NCI-H2107 treated with DMSO at 0.1 percent for 48 hours (cell line): ENCODE measurements around the gene FLYWCH2.
"Not testable (repeated sequence)": the region's sequence is repeated elsewhere in the genome, so short reads cannot be mapped to it uniquely, and the experiment has no call there.

Experiments used
- DNase-seq: peaks from one replicate; lab custom pipeline; 2025; ENCODE audit not compliant: unreplicated experiment; lab: John Stamatoyannopoulos, UW

FLYWCH2 gene

DNA sequence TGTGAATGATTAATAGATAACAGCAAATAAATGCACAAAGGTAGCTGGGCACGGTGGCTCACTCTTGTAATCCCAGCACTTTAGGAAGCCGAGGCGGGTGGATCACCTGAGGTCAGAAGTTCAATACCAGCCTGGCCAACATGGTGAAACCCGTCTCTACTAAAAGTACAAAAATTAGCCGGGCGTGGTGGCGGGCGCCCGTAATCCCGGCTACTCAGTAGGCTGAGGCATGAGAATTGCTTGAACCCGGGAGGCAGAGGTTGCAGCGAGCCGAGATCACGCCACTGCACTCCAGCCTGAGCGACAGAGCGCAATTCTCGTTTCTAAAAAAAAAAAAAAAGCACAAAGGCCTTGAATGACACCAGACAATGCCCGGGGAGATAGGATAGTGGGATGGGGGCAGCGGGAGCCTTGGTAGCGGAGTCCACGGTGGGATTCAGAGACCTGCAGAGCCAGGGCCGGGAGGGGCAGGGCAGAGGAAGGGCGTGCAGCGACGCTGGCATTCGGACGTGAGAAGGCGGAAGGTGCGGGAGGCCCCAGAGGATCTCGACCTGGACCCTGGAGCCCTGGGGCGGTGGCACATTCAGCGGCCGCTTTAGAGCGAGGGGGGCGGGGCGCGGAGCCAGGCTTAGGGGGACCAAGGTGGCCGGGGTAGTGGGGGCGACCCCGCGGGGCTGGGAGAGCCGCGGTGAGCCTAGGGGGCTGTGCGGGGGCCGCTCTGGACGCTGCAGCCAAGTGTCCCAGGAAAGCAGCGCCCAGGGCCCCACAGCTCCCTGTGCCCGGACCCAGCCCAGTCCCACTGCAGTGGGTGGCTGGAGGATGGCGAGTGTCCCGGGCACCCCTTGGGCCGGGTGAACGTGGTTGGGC, 999 bp upstream of the FLYWCH2 start:
- no peak for DNase-seq

DNA sequence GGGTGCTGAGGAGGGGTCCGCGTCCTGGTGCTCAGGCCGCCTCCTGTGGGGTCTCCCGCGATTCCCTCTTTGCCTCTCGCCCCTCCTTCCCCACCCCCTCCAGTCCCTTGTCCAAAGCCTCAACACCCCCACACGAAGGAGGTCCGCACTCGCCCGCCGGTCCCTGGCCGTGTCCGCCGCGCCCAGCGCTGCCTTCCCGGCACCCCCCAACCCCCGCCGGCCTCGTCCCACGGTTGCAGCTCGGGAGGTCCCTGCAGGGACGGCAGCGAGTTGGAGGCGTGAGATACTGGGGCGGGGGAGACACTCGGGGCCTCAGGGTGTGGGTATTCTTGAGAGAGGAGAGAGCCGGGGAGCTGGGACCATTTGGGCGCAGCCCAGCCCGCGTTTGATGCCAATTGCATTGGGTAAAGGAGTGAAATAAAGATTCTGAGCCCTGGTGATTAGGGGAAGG, 468 bp downstream of the FLYWCH2 start:
- no peak for DNase-seq

DNA sequence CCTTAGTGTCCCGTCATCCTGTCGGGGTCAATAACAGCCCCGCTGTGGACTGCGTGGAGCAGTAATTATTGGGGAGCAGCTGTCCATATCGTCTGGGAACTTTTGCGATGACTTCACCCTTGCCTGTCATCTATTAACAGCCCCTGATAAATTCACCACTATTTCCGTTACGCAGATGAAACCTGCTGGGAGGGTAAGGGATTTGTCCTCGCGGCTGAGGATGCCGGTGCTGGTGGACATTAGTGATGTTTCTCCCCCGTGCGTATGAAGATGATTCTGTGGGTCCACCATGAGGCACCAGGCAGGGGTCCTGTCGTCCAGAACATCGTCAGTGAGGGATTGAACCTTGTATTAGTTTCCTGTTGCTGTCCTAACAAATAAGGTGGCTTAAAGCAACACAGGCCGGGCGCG, 1.0 kb downstream of the FLYWCH2 start:
- no peak for DNase-seq

DNA sequence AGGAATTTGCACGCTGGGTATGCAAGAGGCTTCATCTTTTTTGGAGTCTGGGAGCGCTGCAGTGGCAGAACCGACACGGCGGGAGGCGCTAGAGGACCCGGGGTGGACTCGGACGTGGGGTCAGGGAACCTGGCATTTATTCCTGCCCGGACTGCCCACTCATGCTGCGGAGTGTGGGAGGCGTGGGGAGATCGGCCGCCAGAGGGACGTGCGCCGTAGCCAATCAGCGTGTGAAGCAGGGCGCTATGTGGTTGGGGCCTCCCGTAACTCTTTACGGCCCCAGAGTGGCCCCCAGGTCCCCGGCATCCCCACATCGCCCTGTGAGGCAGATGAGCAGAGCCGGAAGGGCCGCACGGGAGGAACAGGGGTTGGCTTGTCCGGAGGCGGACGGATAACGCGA, 11.2 kb downstream of the FLYWCH2 start:
- no peak for DNase-seq

DNA sequence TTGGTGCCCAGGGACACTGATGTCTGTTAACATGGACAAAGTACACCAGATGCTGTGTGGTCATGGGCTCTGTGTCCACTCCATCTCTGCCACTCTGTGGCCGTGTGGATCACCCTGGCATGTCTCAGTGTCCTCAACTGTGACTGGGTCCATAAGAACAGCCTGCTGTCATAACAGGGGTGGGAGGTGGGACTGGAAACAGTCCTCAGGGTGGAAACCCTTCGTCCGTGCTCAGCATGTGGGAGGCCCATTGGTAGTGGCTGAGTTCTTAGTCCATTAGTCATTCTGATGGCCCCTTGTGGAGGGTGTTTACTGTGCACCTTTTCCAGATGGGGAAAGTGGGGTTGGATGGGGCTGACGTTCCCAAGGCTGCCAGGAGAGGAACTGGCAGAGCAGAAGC, 12.8 kb downstream of the FLYWCH2 start:
- no peak for DNase-seq

DNA sequence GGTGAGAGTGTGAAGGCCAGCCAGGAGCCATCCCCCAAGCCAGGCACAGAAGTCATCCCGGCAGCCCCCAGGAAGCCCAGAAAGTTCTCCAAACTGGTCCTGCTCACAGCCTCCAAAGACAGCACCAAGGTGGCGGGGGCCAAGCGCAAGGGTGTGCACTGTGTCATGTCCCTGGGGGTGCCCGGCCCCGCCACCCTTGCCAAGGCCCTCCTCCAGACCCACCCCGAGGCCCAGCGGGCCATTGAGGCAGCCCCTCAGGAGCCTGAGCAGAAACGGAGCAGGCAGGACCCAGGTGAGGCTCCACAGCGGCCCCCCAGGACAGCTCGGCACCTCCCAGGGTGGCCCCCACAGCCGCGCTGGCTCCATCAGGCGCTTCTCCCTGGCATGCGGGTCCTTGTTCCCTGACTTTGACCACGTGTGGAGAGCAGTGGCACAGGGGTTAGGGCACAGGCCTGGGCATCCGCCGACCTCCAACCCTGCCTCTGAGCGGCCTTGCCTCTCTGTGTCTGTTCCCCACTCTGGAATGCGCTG, 13.5 kb downstream of the FLYWCH2 start:
- no peak for DNase-seq

DNA sequence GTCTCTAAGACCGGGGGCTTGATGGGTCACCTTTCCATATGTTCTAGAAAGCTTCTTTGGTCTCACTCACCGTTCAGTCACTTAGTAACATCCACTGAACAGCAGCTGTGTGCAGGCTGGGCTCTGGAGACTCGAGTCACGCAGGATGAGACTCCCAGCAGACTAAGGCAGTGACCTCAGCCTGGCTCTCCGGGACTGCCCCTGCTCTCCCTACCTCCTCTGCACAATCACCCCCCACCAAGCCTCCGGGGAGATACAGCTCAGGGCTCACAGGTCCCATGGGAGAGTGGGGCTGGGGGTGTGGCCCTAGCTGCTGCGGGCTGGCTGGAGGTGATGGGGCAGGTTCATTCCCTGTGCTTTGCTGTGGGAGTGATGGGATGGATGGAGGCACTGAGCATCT, 14.1 kb downstream of the FLYWCH2 start:
- DNase-seq = peak; percentile 25

DNA sequence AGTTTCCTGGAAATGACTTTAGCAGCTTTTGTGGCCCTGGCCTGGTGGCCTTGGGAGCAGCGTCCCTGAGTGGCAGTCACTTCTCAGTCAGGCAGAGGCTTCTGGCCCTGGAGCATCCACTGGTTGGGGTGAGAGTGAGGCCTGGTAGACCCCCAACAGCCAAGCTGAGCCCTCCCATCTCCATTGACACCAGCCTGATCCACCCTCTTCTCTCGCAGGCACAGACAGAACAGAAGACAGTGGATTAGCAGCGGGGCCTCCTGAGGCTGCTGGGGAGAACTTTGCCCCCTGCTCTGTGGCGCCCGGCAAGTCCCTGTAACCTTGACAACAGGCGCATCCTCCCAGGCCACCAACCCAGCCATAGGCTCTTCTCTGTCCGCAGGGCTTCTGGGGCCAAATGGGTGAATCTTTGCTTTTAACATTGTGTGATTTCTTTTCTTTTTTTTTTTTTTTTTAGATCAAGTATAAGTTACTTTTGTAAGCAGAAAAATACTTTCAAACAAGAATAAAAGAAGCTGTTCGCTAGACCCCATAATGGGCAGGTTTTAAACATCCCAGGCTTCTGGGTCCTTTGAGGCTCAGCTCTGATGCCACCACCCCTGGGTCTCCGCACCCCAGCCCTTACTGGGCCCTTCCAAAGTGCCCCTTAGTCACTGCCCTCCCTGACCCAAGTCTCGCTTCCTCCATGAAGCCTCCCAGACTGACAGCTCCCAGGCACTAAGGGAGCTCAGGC, 16.0 kb downstream of the FLYWCH2 start:
- no peak for DNase-seq

DNA sequence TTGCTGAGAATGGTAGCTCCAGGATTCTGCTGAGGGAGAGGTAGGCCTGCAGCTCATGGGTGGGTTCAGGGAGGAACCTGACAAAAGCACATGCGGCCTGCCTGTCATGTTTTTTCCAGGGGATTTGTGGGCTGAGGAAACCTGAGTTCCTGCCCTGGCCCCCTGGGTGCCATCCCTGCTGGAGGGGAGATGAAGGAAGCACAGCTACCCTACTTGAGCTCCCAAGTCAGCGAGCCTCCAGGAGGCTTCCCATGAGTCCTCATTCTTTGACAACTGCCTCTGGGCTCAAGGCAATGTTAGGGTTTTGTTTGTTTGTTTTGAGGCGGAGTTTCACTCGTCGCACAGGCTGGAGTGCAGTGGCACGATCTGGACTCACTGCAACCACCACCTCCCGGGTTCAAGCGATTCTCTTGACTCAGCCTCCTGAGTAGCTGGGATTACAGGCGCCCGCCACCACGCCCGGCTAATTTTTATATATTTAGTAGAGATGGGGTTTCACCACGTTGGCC, 16.6 kb downstream of the FLYWCH2 start:
- DNase-seq = no peak

DNA sequence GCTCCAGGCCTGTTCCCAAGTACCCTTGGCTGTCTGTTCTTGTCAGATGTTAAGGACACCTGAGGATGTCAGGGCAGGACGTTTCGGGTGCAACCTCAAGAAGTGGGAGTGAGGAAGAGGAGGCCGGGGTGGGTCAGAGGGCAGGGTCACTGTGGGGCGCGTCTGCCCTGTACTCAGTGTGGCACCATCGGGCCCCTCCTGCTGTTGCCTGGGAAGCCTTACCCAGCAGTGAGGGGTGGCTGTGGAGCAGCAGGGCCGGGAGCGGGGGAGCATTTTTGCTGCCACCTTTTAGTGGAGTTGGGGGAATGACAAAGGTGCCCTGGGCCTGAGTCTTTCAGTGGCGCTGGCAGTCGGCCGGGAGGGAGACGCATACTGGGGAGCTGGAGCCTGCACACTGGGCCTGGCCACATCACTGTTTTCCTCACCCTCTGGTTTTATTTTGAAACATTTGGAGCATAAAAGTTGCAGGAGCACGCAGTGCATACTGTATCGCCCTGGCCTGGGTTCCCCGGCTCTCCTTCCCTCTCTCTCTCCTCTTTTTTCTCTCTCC, 17.6 kb downstream of the FLYWCH2 start:
- DNase-seq = no peak

DNA sequence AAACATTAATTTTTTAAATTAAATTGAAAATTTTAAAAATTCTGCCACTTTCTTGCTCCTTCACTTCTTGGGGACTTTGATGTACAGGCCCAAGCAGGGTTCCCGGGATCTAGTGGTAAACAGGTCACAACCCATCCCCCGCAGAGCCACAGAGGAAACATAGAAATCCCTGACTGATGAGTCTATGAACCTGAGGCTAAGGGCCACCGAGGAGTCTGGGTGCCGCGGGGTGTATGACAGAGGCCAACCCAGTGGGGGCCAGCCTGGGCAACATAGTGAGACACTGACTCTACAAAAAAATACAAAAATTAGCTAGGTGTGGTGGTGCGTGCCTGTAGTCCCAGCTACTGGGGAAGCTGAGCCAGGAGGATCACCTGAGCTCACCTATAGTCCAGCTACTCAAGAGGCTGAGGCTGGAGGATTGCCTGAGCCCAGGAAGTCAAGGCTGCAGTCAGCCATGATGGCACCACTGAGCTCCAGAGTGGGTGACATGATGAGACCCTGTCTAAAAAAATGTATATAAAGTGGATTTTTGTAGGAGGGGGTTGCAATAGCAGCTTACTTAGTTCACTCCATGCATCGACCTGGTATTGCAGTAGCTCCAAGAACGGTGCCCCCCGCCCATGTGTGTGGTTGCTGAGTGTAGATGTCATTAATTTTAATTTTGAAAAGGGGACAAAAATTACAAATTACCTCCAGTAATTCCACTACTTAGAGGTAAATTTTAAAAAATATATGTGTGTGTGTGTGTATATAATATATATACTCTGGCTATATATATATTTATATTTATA, 19.5 kb downstream of the FLYWCH2 start:
- DNase-seq = no peak

DNA sequence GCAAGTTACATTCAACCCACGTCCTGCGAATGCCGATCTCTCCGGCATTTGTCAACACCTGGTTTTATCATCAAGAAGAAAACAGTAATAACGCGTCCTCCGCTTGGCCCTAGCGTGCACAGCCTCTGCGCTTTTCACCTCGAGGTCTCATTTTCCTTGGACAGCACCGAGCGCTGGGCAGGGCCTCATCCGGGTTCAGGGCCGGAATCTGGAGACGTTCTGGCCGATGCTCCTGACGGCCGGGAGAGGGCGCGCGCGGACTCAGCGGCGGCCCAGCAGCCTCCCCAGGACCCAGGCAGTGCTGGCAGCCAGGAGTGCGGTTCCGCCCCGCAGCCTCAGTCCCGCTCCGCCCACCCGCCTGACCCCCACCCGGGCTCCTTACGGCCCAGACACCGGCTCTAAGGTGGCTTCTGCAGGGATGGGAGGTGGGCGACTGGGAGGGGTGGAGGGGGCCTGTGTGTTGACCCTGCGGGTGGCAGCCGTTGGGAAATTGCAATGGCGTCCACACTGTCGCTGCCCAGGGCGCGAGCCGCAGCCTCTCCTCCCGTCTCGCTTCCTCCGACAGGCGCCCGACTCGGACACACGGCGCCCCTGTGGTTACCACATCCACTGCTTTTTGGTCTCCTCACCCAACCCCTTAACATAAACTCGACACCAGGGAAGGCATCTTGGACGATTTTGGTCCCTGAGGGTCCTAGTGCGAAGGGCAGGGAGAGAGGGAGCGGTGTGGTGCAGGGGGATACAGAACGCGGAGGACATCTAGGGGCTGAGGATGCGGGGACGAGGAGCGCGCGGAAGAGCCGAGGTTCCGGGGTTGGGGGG, 21.3 kb downstream of the FLYWCH2 start:
- peak; percentile 77 for DNase-seq

DNA sequence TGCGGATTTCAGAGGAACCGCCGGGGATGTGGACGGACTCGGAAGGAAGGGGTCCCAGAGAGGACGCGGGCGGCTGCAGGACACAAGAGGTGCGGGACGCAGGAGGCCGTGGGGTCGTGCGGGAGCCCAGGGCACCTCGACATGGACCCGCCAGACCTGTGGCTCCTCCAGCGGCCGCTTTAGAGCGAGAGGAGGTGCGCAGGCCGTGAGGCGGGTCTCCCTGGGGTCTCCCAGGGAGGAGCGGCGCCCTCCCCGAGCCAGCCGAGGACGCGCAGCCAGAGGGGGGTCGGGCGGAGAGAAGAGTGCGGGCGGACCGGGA, 21.9 kb downstream of the FLYWCH2 start:
- no peak for DNase-seq

DNA sequence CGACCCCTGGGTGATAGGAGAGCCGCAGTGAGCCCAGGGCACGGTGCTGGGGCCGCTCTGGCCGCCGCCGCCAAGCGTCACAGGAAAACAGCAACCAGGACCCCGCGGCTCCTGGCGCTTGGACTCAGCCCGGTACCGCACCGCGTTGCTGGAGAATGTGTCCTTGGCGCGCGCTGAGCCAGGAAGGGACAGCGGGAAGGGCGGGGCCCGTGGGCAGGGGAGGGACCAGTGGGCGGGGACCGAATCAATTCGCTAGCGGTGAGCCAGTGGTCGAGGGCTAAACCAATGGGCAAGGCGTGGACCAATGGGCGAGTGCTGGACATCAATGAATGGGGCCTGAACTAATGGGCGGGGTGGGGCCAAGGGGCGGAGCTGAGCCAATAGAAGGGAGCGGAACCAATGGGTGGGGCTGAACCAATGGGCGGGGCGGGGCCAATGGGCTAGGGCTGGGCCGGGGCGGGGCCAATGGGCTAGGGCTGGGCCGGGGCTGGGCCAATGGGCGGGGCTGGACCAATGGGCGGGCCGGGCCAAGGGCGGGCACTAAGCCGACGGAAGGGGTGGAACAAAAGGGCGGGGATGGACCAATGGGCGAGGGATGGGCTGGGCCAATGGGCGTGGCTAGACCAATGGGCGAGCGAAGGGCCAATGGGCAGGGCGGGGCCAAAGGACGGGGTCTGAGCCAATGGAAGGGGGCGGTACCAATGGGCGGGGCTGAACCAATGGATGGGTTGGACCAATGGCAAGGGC, 22.4 kb downstream of the FLYWCH2 start:
- DNase-seq = peak; percentile 93

DNA sequence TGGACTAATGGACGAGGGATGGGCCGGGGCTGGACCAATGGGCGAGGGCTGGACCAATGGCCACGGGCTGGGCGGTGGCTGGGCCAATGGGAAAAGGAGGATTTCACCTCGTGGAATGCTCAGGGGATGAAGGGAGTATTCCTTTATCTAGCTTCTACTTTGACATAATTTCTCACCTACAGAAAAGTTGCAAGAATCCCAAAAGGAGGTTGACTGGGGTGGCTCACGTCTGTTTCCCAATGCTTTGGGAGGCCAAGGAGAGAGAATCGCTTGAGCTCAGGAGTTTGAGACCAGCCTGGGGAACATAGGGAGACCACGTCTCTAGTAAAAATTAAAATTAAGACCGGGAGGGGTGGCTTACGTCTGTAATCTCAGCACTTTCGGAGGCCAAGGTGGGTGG, 23.0 kb downstream of the FLYWCH2 start:
- DNase-seq = no peak

DNA sequence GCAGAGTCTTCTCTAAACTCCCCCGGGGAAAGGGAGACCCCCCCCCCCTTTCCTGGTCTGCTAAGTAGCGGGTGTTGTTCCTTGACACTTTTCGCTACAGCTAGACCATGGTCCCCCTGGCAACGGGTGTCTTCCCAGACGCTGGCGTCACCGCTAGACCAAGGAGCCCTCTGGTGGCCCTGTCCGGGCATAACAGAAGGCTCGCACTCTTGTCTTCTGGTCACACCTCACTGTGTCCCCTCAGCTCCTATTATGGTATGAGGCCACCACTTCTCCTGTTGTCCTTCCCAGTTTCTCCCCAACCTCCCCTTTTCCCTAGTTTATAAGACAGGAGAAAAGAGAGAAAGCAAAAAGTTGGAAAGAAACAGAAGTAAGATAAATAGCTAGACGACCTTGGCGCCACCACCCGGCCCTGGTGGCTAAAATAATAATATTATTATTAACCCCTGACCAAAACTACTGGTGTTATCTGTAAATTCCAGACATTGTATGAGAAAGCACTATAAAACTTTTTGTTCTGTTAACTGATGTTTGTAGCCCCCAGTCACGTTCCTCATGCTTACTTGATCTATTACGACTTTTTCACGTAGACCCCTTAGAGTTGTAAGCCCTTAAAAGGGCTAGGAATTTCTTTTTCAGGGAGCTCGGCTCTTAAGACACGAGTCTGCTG, 24.2 kb downstream of the FLYWCH2 start:
- DNase-seq = not testable (repeated sequence)

DNA sequence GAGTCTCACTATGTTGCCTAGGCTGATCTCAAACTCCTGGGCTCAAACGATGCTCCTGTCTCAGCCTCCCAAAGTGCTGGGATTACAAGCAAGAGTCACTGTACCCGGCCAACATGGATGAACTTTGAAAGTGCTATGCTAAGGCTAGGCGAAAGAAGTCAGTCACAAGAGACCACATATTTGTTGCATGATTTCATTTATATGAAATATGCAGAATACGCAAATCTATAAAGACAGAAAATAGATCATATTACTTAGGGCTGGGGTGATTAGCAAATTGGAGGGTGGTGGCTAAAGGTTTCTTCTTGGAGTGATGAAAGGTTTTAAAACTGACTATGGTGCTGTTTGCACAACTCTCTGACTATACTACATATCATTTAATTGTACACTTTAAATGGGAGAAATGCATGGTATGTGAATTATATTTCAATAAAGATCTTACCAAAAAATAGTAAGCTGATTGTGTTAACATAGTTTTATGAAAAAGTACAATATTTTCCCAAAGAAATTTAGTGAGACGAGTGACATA, 27.5 kb downstream of the FLYWCH2 start:
- DNase-seq = no peak

DNA sequence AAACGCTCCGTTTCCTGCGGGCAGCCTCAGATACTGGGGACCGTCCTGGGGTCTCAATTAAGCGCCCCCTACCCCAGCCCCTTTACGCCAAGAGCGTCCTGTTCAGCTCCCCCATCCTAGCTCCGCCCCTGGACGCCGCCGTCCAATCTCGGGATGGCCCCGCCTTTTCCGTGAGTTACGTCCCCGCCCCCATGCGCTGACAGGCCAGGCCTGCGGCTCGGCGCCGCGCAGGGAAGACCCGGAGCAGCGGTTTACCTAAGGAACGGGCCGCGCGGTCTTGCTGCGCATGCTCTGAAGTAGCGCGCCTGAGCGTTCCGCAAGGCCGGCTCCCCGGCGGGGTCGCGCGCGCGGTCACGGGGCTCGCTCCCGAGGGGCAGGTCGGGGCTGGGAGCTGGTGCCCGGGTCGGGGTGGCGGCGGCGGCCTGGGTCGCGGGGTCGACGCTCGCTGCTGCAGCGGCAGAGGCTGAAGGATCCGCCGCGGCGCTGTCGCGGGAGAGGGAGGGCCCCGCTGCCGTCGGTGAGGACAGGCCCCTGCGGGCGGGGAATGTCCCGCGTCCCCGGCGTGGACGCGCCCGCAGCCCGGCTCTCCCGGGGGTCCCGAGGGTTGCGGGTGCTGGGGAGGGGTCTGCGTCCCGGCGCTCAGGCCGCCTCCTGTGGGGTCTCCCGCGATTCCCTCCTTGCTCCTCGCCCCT, 28.8 kb downstream of the FLYWCH2 start, which contains the start of gene FLYWCH1:
TSS of gene FLYWCH1 (plus strand) at position 294 of the 692 bp plus-strand sequence. CDS start 17,755 bp downstream, outside the sequence.
- DNase-seq = peak; percentile 87
